ENCODE data around the gene WRAP73. TPM values are rescaled to one million over a fixed set of nuclear protein-coding genes. Genes with fewer than 3 reads are reported as not detected.

WRAP73 gene
- total and polyA plus RNA-seq, 9 of the 15 experiments (the other 6 are each of a cell fraction or from before 2014, with no cell fraction given), result 4.3 to 51.8 (median 30.1) TPM

DNA sequence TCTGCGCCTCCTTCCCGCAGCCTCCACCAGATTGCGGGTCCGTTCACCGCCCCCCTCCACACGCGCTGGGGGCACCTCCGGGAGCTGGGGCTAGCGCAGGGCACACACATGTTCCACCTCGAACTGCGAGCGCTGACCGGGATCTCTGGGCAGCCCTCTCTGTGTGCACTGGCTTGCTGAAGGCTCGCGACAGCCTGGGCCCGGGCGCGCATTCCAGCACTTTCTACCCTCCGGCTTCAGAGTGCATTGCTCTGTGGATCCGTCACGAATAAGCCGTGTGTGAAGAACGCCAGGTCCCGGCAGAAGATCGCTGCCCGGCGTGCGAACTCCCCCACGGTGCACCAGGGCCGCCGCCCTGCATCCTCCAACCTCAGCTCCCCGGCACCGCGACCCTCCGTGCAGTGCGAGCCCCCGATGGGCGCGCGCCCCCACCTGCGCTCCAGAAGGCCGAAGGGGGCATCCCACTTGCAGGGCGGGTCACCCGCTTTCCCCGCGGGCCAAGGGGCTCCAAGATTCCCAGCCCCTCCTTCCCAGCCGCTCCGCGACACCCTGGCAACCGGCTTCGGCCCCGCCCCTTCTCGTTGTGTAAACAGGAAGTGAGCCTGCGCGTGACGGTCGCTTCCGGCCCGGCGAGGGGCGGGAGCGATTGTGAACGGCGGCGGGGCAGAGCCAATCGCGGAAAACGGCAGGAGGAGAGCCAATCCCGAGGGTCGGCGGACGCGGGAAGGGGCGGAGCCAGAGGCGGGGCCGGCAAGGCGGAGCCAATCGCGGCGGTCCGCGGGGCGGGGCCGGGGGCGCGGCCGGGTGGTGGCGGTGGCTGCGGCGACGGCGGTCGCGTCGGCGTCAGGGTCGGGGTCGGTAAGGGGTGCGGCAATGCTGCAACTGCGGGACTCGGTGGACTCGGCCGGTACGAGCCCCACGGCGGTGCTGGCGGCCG is 25.4 kb downstream of the WRAP73 start, which contains the start of gene TPRG1L (continued):
- TF ChIP-seq, protein P1, sequence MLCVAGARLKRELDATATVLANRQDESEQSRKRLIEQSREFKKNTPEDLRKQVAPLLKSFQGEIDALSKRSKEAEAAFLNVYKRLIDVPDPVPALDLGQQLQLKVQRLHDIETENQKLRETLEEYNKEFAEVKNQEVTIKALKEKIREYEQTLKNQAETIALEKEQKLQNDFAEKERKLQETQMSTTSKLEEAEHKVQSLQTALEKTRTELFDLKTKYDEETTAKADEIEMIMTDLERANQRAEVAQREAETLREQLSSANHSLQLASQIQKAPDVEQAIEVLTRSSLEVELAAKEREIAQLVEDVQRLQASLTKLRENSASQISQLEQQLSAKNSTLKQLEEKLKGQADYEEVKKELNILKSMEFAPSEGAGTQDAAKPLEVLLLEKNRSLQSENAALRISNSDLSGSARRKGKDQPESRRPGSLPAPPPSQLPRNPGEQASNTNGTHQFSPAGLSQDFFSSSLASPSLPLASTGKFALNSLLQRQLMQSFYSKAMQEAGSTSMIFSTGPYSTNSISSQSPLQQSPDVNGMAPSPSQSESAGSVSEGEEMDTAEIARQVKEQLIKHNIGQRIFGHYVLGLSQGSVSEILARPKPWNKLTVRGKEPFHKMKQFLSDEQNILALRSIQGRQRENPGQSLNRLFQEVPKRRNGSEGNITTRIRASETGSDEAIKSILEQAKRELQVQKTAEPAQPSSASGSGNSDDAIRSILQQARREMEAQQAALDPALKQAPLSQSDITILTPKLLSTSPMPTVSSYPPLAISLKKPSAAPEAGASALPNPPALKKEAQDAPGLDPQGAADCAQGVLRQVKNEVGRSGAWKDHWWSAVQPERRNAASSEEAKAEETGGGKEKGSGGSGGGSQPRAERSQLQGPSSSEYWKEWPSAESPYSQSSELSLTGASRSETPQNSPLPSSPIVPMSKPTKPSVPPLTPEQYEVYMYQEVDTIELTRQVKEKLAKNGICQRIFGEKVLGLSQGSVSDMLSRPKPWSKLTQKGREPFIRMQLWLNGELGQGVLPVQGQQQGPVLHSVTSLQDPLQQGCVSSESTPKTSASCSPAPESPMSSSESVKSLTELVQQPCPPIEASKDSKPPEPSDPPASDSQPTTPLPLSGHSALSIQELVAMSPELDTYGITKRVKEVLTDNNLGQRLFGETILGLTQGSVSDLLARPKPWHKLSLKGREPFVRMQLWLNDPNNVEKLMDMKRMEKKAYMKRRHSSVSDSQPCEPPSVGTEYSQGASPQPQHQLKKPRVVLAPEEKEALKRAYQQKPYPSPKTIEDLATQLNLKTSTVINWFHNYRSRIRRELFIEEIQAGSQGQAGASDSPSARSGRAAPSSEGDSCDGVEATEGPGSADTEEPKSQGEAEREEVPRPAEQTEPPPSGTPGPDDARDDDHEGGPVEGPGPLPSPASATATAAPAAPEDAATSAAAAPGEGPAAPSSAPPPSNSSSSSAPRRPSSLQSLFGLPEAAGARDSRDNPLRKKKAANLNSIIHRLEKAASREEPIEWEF (CRISPR knock-in tag; IDR thresholded peaks at IDR 0.05), result no peak
- no peak for TF ChIP-seq ZNF583 (CRISPR knock-in tag; IDR thresholded peaks at IDR 0.05)
- TF ChIP-seq, protein P2, sequence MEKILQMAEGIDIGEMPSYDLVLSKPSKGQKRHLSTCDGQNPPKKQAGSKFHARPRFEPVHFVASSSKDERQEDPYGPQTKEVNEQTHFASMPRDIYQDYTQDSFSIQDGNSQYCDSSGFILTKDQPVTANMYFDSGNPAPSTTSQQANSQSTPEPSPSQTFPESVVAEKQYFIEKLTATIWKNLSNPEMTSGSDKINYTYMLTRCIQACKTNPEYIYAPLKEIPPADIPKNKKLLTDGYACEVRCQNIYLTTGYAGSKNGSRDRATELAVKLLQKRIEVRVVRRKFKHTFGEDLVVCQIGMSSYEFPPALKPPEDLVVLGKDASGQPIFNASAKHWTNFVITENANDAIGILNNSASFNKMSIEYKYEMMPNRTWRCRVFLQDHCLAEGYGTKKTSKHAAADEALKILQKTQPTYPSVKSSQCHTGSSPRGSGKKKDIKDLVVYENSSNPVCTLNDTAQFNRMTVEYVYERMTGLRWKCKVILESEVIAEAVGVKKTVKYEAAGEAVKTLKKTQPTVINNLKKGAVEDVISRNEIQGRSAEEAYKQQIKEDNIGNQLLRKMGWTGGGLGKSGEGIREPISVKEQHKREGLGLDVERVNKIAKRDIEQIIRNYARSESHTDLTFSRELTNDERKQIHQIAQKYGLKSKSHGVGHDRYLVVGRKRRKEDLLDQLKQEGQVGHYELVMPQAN (IDR thresholded peaks at IDR 0.05; ENCODE audit: borderline replicate concordance), result peak; percentile 71; the same call in 1 of the 2 replicates
